Activated CD4-positive, alpha-beta T cell treated with anti-CD3 and anti-CD28 coated beads for 36 hours (primary cell): ENCODE measurements around the gene CWC27. TPM values are rescaled to one million over a fixed set of nuclear protein-coding genes. Genes with fewer than 3 reads are reported as not detected.

Experiments
- ATAC-seq: fragments of 200-7000 bp; cut with Tn5 transposase; one replicate; pipeline ENCODE4 v1.10.0; 2021; ENCODE audit warnings: mild to moderate bottlenecking, moderate library complexity
- CTCF ChIA-PET: fragments of 350-600 bp; sonication (Branson Sonifier 250); formaldehyde crosslinking; loops from one replicate; lab custom pipeline; 2021; ENCODE audit warnings: antibody characterized with exemption; lab: Charles Lee
- POLR2A ChIA-PET: fragments of 350-600 bp; sonication (Branson Sonifier 250); formaldehyde crosslinking; loops from one replicate; lab custom pipeline; 2021; ENCODE audit warnings: antibody characterized with exemption, inconsistent platforms; lab: Charles Lee
- DNase-seq: peaks from one replicate; pipeline ENCODE4 v3.0.0-alpha.2; 2020
- H3K27ac Mint-ChIP-seq: one replicate; pipeline ENCODE4 v1.8.0; 2021; ENCODE audit warnings: mixed read lengths
- H3K27me3 Mint-ChIP-seq: one replicate; pipeline ENCODE4 v1.8.0; 2021; ENCODE audit warnings: mixed read lengths
- H3K36me3 Mint-ChIP-seq: one replicate; pipeline ENCODE4 v1.8.0; 2021; ENCODE audit warnings: low read depth, mixed read lengths
- H3K4me1 Mint-ChIP-seq: one replicate; pipeline ENCODE4 v1.8.0; 2021; ENCODE audit warnings: mixed read lengths
- H3K4me3 Mint-ChIP-seq: one replicate; pipeline ENCODE4 v1.8.0; 2021; ENCODE audit warnings: mild to moderate bottlenecking, moderate library complexity, mixed read lengths
- H3K9me3 Mint-ChIP-seq: one replicate; pipeline ENCODE4 v1.8.0; 2021; ENCODE audit warnings: low read depth, mixed read lengths
- intact Hi-C, 2 experiments: fragments of 100-400 bp; cut with DNase I in 1 of 2; cut with micrococcal nuclease in 1 of 2; formaldehyde crosslinking; loops; one replicate each; pipeline versions ENCODE4 v1.14.2 to v1.15.1; 2022 to 2024; cut with DNase I, micrococcal nuclease
- total RNA-seq, 2 experiments: library from RNA; stranded (reverse); gene quantifications; one replicate each; pipeline ENCODE4 v1.2.3, GENCODE V29; 2021

Gene CWC27, protein sequence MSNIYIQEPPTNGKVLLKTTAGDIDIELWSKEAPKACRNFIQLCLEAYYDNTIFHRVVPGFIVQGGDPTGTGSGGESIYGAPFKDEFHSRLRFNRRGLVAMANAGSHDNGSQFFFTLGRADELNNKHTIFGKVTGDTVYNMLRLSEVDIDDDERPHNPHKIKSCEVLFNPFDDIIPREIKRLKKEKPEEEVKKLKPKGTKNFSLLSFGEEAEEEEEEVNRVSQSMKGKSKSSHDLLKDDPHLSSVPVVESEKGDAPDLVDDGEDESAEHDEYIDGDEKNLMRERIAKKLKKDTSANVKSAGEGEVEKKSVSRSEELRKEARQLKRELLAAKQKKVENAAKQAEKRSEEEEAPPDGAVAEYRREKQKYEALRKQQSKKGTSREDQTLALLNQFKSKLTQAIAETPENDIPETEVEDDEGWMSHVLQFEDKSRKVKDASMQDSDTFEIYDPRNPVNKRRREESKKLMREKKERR
- 10 to 100 TPM; 35.4 to 35.8 TPM for total RNA-seq

DNA sequence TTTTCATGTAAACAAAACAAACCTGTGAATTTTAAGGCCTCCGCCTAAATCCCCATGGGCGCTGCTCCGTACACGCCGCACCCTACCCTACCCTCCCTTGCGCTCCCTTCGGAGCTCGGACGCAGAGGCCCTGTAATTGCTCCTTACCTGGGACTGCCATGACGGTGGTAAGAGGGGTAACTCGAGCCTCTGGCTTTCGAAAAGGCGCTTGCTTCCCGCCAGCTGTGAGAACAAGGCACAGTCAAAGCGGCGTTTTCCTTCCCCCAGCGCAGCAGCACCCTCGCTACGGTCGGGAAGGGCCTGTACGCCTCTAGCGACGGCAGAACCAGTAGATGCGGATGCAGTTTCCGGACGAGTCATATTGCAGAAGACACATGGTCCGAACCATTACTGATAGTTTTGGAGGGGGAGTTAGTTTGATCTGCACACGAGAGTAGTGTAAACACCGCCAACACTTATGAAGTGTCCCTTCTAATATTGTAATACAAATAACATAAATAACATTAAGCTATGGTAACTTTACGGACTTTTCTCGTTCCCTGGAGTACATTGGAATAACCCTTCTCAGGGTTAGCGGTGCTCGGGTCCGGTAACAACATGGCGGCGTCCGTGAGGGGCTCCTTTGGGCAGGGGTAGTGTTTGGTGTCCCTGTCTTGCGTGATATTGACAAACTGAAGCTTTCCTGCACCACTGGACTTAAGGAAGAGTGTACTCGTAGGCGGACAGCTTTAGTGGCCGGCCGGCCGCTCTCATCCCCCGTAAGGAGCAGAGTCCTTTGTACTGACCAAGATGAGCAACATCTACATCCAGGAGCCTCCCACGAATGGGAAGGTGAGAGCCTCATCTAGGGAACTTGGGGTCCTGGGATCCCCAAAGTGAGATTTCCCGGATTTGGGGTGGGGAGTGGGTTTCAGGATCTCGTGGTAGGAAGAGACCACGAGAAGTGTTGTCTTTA is at the start of gene CWC27, which contains the start of gene SREK1IP1:
CWC27 (plus strand) TSS at position 573 of the 955 bp plus-strand sequence; CDS start at position 790, 217 bp downstream.
SREK1IP1 (minus strand) TSS at position 334 of the 955 bp plus-strand sequence; CDS start at position 160, 174 bp downstream.
- Mint-ChIP-seq H3K4me1 (peaks cover 45% of the 10 kb centered on the region), H3K27ac (peak within 1 kb of the TSS; percentile 95)
- peak; percentile 97 for ATAC-seq

DNA sequence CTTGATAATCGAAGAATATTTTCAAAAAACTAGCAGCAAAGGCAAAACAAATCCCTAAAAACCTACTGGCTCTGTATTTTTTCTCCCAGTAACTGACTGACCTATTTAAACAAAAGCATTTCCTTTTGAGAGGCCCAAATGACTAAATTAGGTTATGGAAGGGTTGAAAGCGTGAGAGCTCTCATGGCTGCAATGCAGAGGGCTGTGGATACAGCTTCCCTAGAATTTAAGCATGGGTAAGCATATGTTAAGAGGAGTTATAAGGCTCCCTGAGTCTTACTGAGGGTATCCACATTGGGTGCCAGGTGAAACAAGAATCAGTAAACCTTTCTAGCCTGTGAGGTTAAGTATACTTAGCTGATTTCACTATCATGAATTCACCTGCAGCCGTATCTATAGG is 46.1 kb upstream of the CWC27 start:
- ATAC-seq (no peak), DNase-seq (no peak)
- Mint-ChIP-seq H3K9me3 (no peaks in the 10 kb centered on the region), H3K27me3 (no peaks in the 10 kb centered on the region), H3K36me3 (peaks cover 18% of the 10 kb centered on the region), H3K27ac (no peak overlapping the region), H3K4me3 (no peak overlapping the region), H3K4me1 (no peaks in the 10 kb centered on the region)
- ChIA-PET CTCF (interaction anchor here (1.1 kb wide), 1 partner anchor 20 kb away, joined by 4 read pairs; no protein-coding TSS in a partner anchor), POLR2A (no interaction called here)
- intact Hi-C loops, result no loop called here

More for the DNA sequence above, at the start of gene CWC27, which contains the start of gene SREK1IP1:
- Mint-ChIP-seq H3K27me3 (no peaks in the 10 kb centered on the region), H3K36me3 (peaks cover 16% of the 10 kb centered on the region), H3K4me3 (peak within 1 kb of the TSS; percentile 91), H3K9me3 (no peaks in the 10 kb centered on the region)
- ChIA-PET CTCF (interaction anchor here (0.5 to 2.3 kb wide), 6 partner anchors 9 to 1472 kb away, joined by 3 to 10 read pairs (median 4); no protein-coding TSS in a partner anchor), POLR2A (interaction anchor here (1.1 kb wide), 1 partner anchor 10 kb away, joined by 3 read pairs; no protein-coding TSS in a partner anchor)
- intact Hi-C loops, result loop anchor here (1.0 to 5.0 kb wide), 7 partner anchors 131 to 1374 kb away; partner anchors contain the start of genes ADAMTS6 (in 1 of the 2), CENPK (in 1 of the 2), PPWD1 (in 1 of the 2) and SHLD3 (in 1 of the 2)
- DNase-seq, result peak; percentile 89

DNA sequence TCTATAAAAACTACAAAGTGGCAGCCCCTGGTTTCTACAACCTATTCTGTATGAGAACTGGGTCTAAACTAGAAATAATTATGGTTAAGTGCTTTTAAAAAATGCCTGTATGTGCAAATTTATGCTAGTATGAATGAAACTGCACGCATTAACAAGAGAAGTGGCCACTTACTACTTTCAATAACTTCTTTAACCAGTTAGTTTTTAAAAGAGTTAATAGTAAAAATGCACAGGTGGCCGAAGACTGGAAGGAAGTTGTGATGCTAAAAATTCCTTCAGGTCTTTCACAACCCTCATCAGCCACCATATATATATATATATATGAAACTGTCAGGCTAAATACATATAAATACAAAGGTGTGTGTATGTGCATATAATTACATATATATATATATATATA is 41.6 kb upstream of the CWC27 start:
- no peaks in the 10 kb centered on the region for H3K4me1 Mint-ChIP-seq
- no peak for DNase-seq

DNA sequence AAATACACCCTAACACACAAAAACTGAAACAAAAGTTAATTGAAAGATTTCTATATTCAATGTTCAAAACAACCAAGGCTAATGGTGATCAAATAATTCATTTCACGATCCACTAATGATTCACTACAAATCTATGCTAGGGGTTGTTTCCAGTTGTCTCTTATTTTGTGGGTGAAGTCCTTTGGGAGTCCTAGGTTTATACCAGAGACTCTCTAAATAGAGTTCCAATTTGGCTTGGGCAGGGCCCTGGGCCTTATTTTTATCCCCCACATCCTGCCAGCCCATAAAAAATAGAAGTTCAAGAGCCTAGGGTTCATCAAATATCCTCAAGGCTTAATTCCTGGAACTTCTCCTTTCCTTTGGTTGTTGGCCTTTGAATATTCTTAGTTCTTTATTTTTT is 26.3 kb upstream of the CWC27 start:
- peaks cover 16% of the 10 kb centered on the region for H3K36me3 Mint-ChIP-seq
- H3K4me3 Mint-ChIP-seq, result no peak overlapping the region
- peaks cover 12% of the 10 kb centered on the region for H3K4me1 Mint-ChIP-seq
- intact Hi-C loops, result no loop called here
- no peaks in the 10 kb centered on the region for H3K27me3 Mint-ChIP-seq
- DNase-seq (no peak), ATAC-seq (no peak)
- no peak overlapping the region for H3K27ac Mint-ChIP-seq
- POLR2A ChIA-PET, result no interaction called here
- H3K9me3 Mint-ChIP-seq, result no peaks in the 10 kb centered on the region
- CTCF ChIA-PET, result no interaction called here

More for the DNA sequence above, 41.6 kb upstream of the CWC27 start:
- ChIA-PET POLR2A (no interaction called here), CTCF (no interaction called here)
- H3K4me3 Mint-ChIP-seq, result no peak overlapping the region
- H3K27ac Mint-ChIP-seq, result no peak overlapping the region
- intact Hi-C loops, result no loop called here
- no peaks in the 10 kb centered on the region for H3K9me3 Mint-ChIP-seq
- H3K27me3 Mint-ChIP-seq, result no peaks in the 10 kb centered on the region
- ATAC-seq, result no peak
- H3K36me3 Mint-ChIP-seq, result peaks cover 38% of the 10 kb centered on the region

DNA sequence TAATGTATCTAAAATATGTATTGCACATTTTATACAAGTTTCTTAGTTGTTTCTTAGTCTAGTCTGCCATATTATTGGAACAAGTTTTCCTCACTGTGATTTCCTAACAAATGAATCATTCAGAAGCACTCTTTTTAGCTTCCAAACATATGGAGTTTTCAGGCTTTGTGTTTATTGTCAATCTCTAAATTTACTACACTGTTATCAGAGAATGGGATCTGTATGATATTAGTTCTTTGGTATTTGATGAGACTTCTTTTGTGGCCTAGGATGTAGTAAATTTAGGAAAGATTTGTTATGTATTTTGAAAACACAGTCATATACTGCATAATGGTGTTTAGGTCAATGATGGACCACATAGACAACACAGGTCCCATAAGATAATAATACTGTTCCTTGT is 25.9 kb upstream of the CWC27 start:
- H3K4me1 Mint-ChIP-seq, result peaks cover 12% of the 10 kb centered on the region
- POLR2A ChIA-PET, result no interaction called here
- intact Hi-C loops, result no loop called here
- H3K27me3 Mint-ChIP-seq, result no peaks in the 10 kb centered on the region
- DNase-seq, result no peak
- H3K27ac Mint-ChIP-seq, result no peak overlapping the region
- peaks cover 17% of the 10 kb centered on the region for H3K36me3 Mint-ChIP-seq
- no peak overlapping the region for H3K4me3 Mint-ChIP-seq
- ATAC-seq, result no peak
- H3K9me3 Mint-ChIP-seq, result no peaks in the 10 kb centered on the region
- CTCF ChIA-PET, result no interaction called here

DNA sequence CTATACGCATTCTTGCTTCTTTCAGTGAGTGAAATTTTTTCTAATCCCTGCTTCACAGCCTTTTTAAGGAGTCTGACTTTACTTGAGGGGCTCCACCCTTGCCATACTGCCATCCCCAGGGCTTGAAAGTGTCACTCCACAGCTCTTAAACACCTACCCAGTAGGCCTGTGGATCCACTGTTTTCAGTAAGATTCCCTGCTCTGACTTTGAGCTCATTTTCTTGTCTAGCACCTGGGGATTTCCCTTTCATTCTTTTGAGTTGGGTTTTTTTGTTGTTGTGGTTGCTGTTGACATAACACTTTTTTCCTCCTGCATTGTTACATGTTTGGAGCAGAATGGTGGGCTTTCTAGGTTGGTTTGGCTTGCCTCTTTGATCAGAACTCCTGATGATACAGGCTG is 23.8 kb upstream of the CWC27 start:
- no peaks in the 10 kb centered on the region for H3K27me3 Mint-ChIP-seq
- DNase-seq (no peak), ATAC-seq (no peak)
- no peak overlapping the region for H3K27ac Mint-ChIP-seq
- H3K9me3 Mint-ChIP-seq, result no peaks in the 10 kb centered on the region
- peaks cover 12% of the 10 kb centered on the region for H3K4me1 Mint-ChIP-seq
- H3K36me3 Mint-ChIP-seq, result peaks cover 12% of the 10 kb centered on the region
- CTCF ChIA-PET, result no interaction called here
- POLR2A ChIA-PET, result interaction anchor here (0.6 kb wide), 1 partner anchor 737 kb away, joined by 3 read pairs; the partner anchor contains the start of gene ADAMTS6
- intact Hi-C loops, result no loop called here
- no peak overlapping the region for H3K4me3 Mint-ChIP-seq

DNA sequence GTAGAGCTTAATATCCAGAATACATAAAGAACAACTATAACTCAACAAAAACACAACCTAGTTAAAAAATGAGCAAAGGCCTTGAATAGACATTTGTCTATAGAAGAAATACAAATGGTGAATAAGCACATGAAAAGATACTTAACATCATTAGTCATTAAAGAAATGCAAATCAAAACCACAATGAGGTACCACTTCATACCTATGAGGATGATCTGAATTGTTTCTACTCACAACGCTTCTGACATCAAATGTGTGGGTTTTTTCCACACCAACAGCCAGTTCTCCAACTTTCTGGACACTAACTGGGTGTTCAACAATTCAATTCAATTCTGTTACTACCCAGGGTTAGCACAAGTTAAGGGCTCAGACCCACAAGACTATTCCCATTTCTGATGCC is 22.3 kb upstream of the CWC27 start:
- intact Hi-C loops, result no loop called here
- ATAC-seq, result peak; percentile 19
- Mint-ChIP-seq H3K4me3 (no peak overlapping the region), H3K36me3 (peaks cover 8% of the 10 kb centered on the region), H3K27me3 (no peaks in the 10 kb centered on the region), H3K27ac (no peak overlapping the region), H3K9me3 (no peaks in the 10 kb centered on the region), H3K4me1 (peaks cover 12% of the 10 kb centered on the region)
- ChIA-PET CTCF (interaction anchor here (0.9 kb wide), 1 partner anchor 12 kb away, joined by 3 read pairs; no protein-coding TSS in a partner anchor), POLR2A (no interaction called here)
- DNase-seq, result no peak

DNA sequence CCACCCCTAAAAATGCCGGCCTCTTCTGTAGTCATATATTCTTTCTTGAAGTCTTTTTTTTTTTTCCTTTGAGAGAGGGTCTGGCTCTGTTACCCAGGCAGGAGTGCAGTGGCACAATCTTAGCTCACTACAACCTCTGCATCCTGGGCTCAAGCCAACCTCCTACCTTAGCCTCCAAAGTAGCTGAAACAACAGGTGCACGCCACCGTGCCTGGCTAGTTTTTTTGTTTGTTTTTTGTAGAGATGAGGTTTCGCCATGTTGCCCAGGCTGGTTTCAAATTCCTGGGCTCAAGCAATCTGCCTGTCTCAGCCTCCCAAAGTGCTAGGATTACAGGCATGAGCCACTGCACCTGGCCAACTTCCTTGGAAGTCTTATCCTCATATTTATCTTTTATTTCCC is 19.3 kb upstream of the CWC27 start:
- Mint-ChIP-seq H3K9me3 (no peaks in the 10 kb centered on the region), H3K4me1 (peaks cover 12% of the 10 kb centered on the region), H3K27me3 (no peaks in the 10 kb centered on the region), H3K36me3 (peaks cover 8% of the 10 kb centered on the region), H3K4me3 (no peak overlapping the region), H3K27ac (no peak overlapping the region)
- intact Hi-C loops, result no loop called here
- CTCF ChIA-PET, result interaction anchor here (0.7 to 1.0 kb wide), 2 partner anchors 17 to 33 kb away, joined by 3 to 5 read pairs; no protein-coding TSS in a partner anchor
- POLR2A ChIA-PET, result interaction anchor here (0.6 to 0.8 kb wide), 2 partner anchors 747 to 784 kb away, joined by 3 read pairs; no protein-coding TSS in a partner anchor
- DNase-seq, result no peak
- ATAC-seq, result no peak

DNA sequence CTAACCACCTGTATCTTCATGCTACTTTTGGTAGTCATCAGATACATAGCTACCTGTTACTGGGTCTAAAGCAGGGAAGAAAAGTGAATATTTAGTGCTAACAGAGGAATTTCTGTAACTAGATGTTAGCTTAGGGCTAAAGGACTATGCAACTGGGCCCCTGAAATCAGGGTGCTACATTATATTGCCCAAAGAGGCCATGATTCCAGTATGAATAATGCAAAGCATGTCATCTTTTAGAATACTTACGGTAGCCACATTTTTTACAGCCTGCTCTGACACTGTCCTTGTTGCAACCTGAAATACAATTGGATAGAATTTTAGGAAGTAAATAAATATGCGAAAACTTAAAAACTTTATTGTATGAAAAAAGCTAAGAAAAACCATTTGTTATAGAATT is 14.7 kb upstream of the CWC27 start:
- CTCF ChIA-PET, result interaction anchor here (1.0 kb wide), 1 partner anchor 12 kb away, joined by 3 read pairs; no protein-coding TSS in a partner anchor
- peaks cover 6% of the 10 kb centered on the region for H3K4me1 Mint-ChIP-seq
- H3K9me3 Mint-ChIP-seq, result no peaks in the 10 kb centered on the region
- H3K4me3 Mint-ChIP-seq, result no peak overlapping the region
- POLR2A ChIA-PET, result interaction anchor here (0.7 kb wide), 1 partner anchor 207 kb away, joined by 3 read pairs; no protein-coding TSS in a partner anchor
- H3K36me3 Mint-ChIP-seq, result peaks cover 3% of the 10 kb centered on the region
- intact Hi-C loops, result no loop called here
- no peak for DNase-seq
- no peak overlapping the region for H3K27ac Mint-ChIP-seq
- no peak for ATAC-seq
- no peaks in the 10 kb centered on the region for H3K27me3 Mint-ChIP-seq

DNA sequence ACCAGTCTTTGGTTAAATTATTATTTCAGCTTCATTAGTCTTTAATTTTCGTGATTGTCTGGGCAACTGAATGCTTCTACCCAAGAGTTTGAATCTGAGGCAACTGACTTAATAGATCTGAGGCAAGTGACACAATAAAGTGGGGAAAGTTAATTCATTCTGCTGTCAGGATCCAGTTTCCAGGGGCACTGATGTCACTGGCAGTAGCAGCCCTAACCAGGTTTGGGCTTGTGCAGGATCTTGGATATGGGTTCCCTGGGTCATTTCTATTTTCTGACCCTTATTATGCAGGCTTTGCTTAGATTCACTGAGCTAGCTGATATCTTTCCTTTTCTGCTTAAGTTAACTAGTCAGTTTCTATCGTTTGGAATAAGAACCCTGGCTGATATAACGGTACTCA is 9.8 kb upstream of the CWC27 start:
- H3K27me3 Mint-ChIP-seq, result no peaks in the 10 kb centered on the region
- H3K4me1 Mint-ChIP-seq, result peaks cover 15% of the 10 kb centered on the region
- intact Hi-C loops, result no loop called here
- H3K9me3 Mint-ChIP-seq, result no peaks in the 10 kb centered on the region
- POLR2A ChIA-PET, result no interaction called here
- CTCF ChIA-PET, result interaction anchor here (1.4 kb wide), 1 partner anchor 12 kb away, joined by 3 read pairs; no protein-coding TSS in a partner anchor
- ATAC-seq (no peak), DNase-seq (no peak)
- peaks cover 9% of the 10 kb centered on the region for H3K36me3 Mint-ChIP-seq
- H3K4me3 Mint-ChIP-seq, result no peak overlapping the region
- no peak overlapping the region for H3K27ac Mint-ChIP-seq
